HEK293 (cell line): ENCODE results near the gene FGF22.
A peak's percentile ranks its signal among the peaks of the same experiment; 100 is the strongest.

Experiments used
- CTCF ChIA-PET: fragments of 350-600 bp; formaldehyde crosslinking; extraction: SDS; loops from one replicate; lab custom pipeline; 2021; ENCODE audit warnings: antibody characterized with exemption; lab: Yijun Ruan, JAX
- POLR2A ChIA-PET: fragments of 300-600 bp; formaldehyde crosslinking; extraction: SDS; loops from one replicate; lab custom pipeline; 2020; ENCODE audit warnings: antibody characterized with exemption, inconsistent platforms; lab: Yijun Ruan, JAX
- H3K27ac ChIP-seq: fragments of 200-500 bp; sonication (Bioruptor generic); 2 replicates; pipeline ENCODE4 v1.5.1; 2014; ENCODE audit warnings: low read depth, low read length, control low read depth, inconsistent platforms; ENCODE audit errors: extremely low read depth
- H3K36me3 ChIP-seq, 2 experiments: fragments of 200-500 bp in 1 of 2; sonication (Bioruptor generic) in 1 of 2; 1 replicate in 1 of 2; 2 replicates in 1 of 2; pipeline ENCODE4 v1.5.1; 2014 to 2017; ENCODE audit warnings: inconsistent platforms in 2 of 2, low read length in 2 of 2; ENCODE audit not compliant: control insufficient read depth in 2 of 2, insufficient read depth in 1 of 2
- H3K4me1 ChIP-seq: fragments of 200-500 bp; sonication (Bioruptor generic); 2 replicates; pipeline ENCODE4 v1.5.1; 2014; ENCODE audit warnings: mild to moderate bottlenecking, low read length, inconsistent platforms; ENCODE audit not compliant: control insufficient read depth, insufficient read depth
- H3K4me3 ChIP-seq: 2 replicates; pipeline ENCODE4 v1.5.1; 2011; ENCODE audit warnings: low read depth, mild to moderate bottlenecking, control low read depth, low read length, moderate library complexity
- H3K9me3 ChIP-seq: fragments of 200-500 bp; sonication (Bioruptor generic); 2 replicates; pipeline ENCODE4 v1.5.1; 2014; ENCODE audit warnings: low read depth, low read length, inconsistent platforms; ENCODE audit not compliant: control insufficient read depth, insufficient read depth
- AEBP2 ChIP-seq: fragments of 450-650 bp; formaldehyde crosslinking; IDR thresholded peaks from 2 replicates; pipeline ENCODE4 v1.5.1; 2016; ENCODE audit warnings: missing biosample characterization, missing genetic modification characterization, borderline replicate concordance
- IKZF3 ChIP-seq: fragments of 450-650 bp; IDR thresholded peaks from 2 replicates; pipeline ENCODE4 v1.5.0; 2018; ENCODE audit warnings: missing biosample characterization, mild to moderate bottlenecking, missing genetic modification characterization, moderate library complexity
- KLF17 ChIP-seq: fragments of 450-650 bp; formaldehyde crosslinking; IDR thresholded peaks from 2 replicates; pipeline ENCODE4 v1.5.1; 2016; ENCODE audit warnings: missing biosample characterization, missing genetic modification characterization
- SETDB1 ChIP-seq: IDR thresholded peaks from one replicate; pipeline ENCODE4 v1.6.1; 2017; ENCODE audit warnings: mild to moderate bottlenecking, low read length, moderate library complexity, mixed read lengths; ENCODE audit not compliant: insufficient read length
- SP2 ChIP-seq: fragments of 450-650 bp; formaldehyde crosslinking; IDR thresholded peaks from 2 replicates; pipeline ENCODE4 v1.5.1; 2016; ENCODE audit warnings: missing biosample characterization, missing genetic modification characterization
- ZBTB20 ChIP-seq: fragments of 450-650 bp; formaldehyde crosslinking; IDR thresholded peaks from 2 replicates; pipeline ENCODE4 v1.5.1; 2016; ENCODE audit warnings: missing biosample characterization, missing genetic modification characterization
- ZBTB26 ChIP-seq: fragments of 450-650 bp; formaldehyde crosslinking; optimal IDR thresholded peaks from 2 replicates; pipeline ENCODE3; 2016; ENCODE audit warnings: missing biosample characterization, mild to moderate bottlenecking, missing genetic modification characterization
- ZBTB49 ChIP-seq: fragments of 450-650 bp; formaldehyde crosslinking; IDR thresholded peaks from 2 replicates; pipeline ENCODE4 v1.5.1; 2016; ENCODE audit warnings: missing biosample characterization, missing genetic modification characterization, low read depth
- ZFP69B ChIP-seq: fragments of 450-650 bp; formaldehyde crosslinking; IDR thresholded peaks from 2 replicates; pipeline ENCODE4 v1.5.1; 2016; ENCODE audit warnings: missing biosample characterization, missing genetic modification characterization
- ZNF132 ChIP-seq: fragments of 450-650 bp; formaldehyde crosslinking; IDR thresholded peaks from 2 replicates; pipeline ENCODE4 v1.5.1; 2017; ENCODE audit warnings: missing biosample characterization, missing genetic modification characterization, borderline replicate concordance
- ZNF140 ChIP-seq: fragments of 450-650 bp; formaldehyde crosslinking; IDR thresholded peaks from 2 replicates; pipeline ENCODE4 v1.5.1; 2016; ENCODE audit warnings: missing biosample characterization, missing genetic modification characterization
- ZNF239 ChIP-seq: fragments of 450-650 bp; formaldehyde crosslinking; IDR thresholded peaks from 2 replicates; pipeline ENCODE4 v1.5.1; 2016; ENCODE audit warnings: missing biosample characterization, missing genetic modification characterization
- ZNF423 ChIP-seq: fragments of 450-650 bp; formaldehyde crosslinking; IDR thresholded peaks from 2 replicates; pipeline ENCODE4 v1.5.1; 2016; ENCODE audit warnings: missing biosample characterization, missing genetic modification characterization
- ZNF426 ChIP-seq: fragments of 450-650 bp; formaldehyde crosslinking; IDR thresholded peaks from 2 replicates; pipeline ENCODE4 v1.5.1; 2017; ENCODE audit warnings: missing biosample characterization, missing genetic modification characterization, mild to moderate bottlenecking, inconsistent platforms, moderate library complexity
- ZNF513 ChIP-seq: fragments of 450-650 bp; IDR thresholded peaks from 2 replicates; pipeline ENCODE4 v1.5.1; 2018; ENCODE audit warnings: missing biosample characterization, missing genetic modification characterization
- ZNF544 ChIP-seq: fragments of 450-650 bp; formaldehyde crosslinking; IDR thresholded peaks from 2 replicates; pipeline ENCODE4 v1.5.0; 2017; ENCODE audit warnings: missing biosample characterization, missing genetic modification characterization
- ZNF580 ChIP-seq: fragments of 450-650 bp; formaldehyde crosslinking; IDR thresholded peaks from 2 replicates; pipeline ENCODE4 v1.5.1; 2016; ENCODE audit warnings: missing biosample characterization, missing genetic modification characterization
- ZNF600 ChIP-seq: fragments of 450-650 bp; formaldehyde crosslinking; IDR thresholded peaks from 2 replicates; pipeline ENCODE4 v1.5.1; 2016; ENCODE audit warnings: missing biosample characterization, missing genetic modification characterization
- ZNF654 ChIP-seq: fragments of 450-650 bp; formaldehyde crosslinking; IDR thresholded peaks from 2 replicates; pipeline ENCODE4 v1.5.1; 2016; ENCODE audit warnings: low read depth, missing biosample characterization, missing genetic modification characterization
- ZNF664 ChIP-seq: fragments of 450-650 bp; formaldehyde crosslinking; IDR thresholded peaks from 2 replicates; pipeline ENCODE4 v1.5.1; 2016; ENCODE audit warnings: missing biosample characterization, missing genetic modification characterization
- ZNF677 ChIP-seq: fragments of 450-650 bp; IDR thresholded peaks from 2 replicates; pipeline ENCODE4 v1.5.0; 2018; ENCODE audit warnings: missing biosample characterization, mild to moderate bottlenecking, missing genetic modification characterization, moderate library complexity
- ZNF707 ChIP-seq: fragments of 450-650 bp; formaldehyde crosslinking; IDR thresholded peaks from 2 replicates; pipeline ENCODE4 v1.5.1; 2016; ENCODE audit warnings: missing biosample characterization, missing genetic modification characterization
- ZNF785 ChIP-seq: fragments of 450-650 bp; formaldehyde crosslinking; IDR thresholded peaks from 2 replicates; pipeline ENCODE4 v1.5.1; 2016; ENCODE audit warnings: missing biosample characterization, missing genetic modification characterization
- ZNF830 ChIP-seq: fragments of 450-650 bp; IDR thresholded peaks from 2 replicates; pipeline ENCODE4 v1.5.0; 2018; ENCODE audit warnings: missing biosample characterization, missing genetic modification characterization, low read depth, mild to moderate bottlenecking, moderate library complexity
- ZNF837 ChIP-seq: fragments of 450-650 bp; formaldehyde crosslinking; IDR thresholded peaks from 2 replicates; pipeline ENCODE4 v1.5.1; 2016; ENCODE audit warnings: missing biosample characterization, missing genetic modification characterization
- ZXDB ChIP-seq: fragments of 450-650 bp; formaldehyde crosslinking; IDR thresholded peaks from 2 replicates; pipeline ENCODE4 v1.5.1; 2016; ENCODE audit warnings: missing biosample characterization, missing genetic modification characterization

FGF22 gene

GRCh38 chr19:663682-664117 lies 24.0 kb downstream of the FGF22 start:
- Histone ChIP-seq H3K4me3 (peak overlapping the region; percentile 46), H3K36me3 (peaks cover 0 to 22% of the 10 kb centered on the region in 2 experiments; a peak in 1 of 3 replicates), H3K9me3 (no peaks in the 10 kb centered on the region), H3K4me1 (peaks cover 9% of the 10 kb centered on the region), H3K27ac (peak overlapping the region; percentile 45; the same call in 1 of the 2 replicates)
- TF ChIP-seq SP2 (tag by site-specific recombination) (no peak), ZNF600 (tag by site-specific recombination) (peak; percentile 82; the same call in 1 of the 2 replicates)
- POLR2A ChIA-PET = interaction anchor here (0.6 to 1.5 kb wide), 8 partner anchors 9 to 320 kb away, joined by 3 to 8 read pairs (median 4); partner anchors contain the start of gene WDR18
- CTCF ChIA-PET = interaction anchor here (0.6 to 1.5 kb wide), 7 partner anchors 67 to 109 kb away, joined by 3 to 9 read pairs (median 3); no protein-coding TSS in a partner anchor

- Histone ChIP-seq H3K4me3 (no peak overlapping the region), H3K36me3 (peaks cover 0 to 11% of the 10 kb centered on the region in 2 experiments; a peak in 1 of 3 replicates), H3K4me1 (peaks cover 9% of the 10 kb centered on the region), H3K9me3 (no peaks in the 10 kb centered on the region), H3K27ac (no peak overlapping the region)
- CTCF ChIA-PET = no interaction called here
- POLR2A ChIA-PET = interaction anchor here (0.6 kb wide), 1 partner anchor 16 kb away, joined by 6 read pairs; no protein-coding TSS in a partner anchor
- TF ChIP-seq ZNF426 = no peak
- no peak for TF ChIP-seq ZNF423 (tag by site-specific recombination)
- TF ChIP-seq KLF17 (tag by site-specific recombination) = no peak; the same call in 1 of the 2 replicates
- no peak for TF ChIP-seq ZNF580 (tag by site-specific recombination)
- no peak for TF ChIP-seq ZNF513 (tag by site-specific recombination)
- TF ChIP-seq ZBTB49 = no peak
- no peak for TF ChIP-seq AEBP2 (tag by site-specific recombination)
- peak; percentile 37; the same call in 1 of the 2 replicates for TF ChIP-seq ZBTB20 (tag by site-specific recombination)
- TF ChIP-seq SP2 (tag by site-specific recombination) = peak; percentile 7; the same call in 1 of the 2 replicates
- no peak for TF ChIP-seq ZNF830 (tag by site-specific recombination)
- peak; percentile 71; the same call in 1 of the 2 replicates for TF ChIP-seq IKZF3 (tag by site-specific recombination)
- TF ChIP-seq ZNF600 (tag by site-specific recombination) = peak; percentile 48; the same call in 1 of the 2 replicates
- TF ChIP-seq ZBTB26 (tag by site-specific recombination) = no peak
- TF ChIP-seq ZNF132 = no peak
- TF ChIP-seq ZNF785 = no peak
- peak; percentile 75 for TF ChIP-seq ZNF654
- no peak for TF ChIP-seq ZNF677
- no peak for TF ChIP-seq ZNF239 (tag by site-specific recombination)
- peak; percentile 76 for TF ChIP-seq ZXDB (tag by site-specific recombination)
- TF ChIP-seq ZNF544 = no peak
- TF ChIP-seq ZNF837 (tag by site-specific recombination) = no peak
- TF ChIP-seq ZNF664 (tag by site-specific recombination) = no peak
- TF ChIP-seq ZNF140 (tag by site-specific recombination) = no peak
- TF ChIP-seq ZFP69B (tag by site-specific recombination) = no peak
- TF ChIP-seq ZNF707 (tag by site-specific recombination) = no peak
- TF ChIP-seq SETDB1 = no peak
Measured at GRCh38 chr19:664913-665443, 25.3 kb downstream of the FGF22 start.
